GM18858 (cell line): ENCODE results near the gene CHADL.
A peak's percentile ranks its signal among the peaks of the same experiment; 100 is the strongest.
"Not testable (repeated sequence)": the region's sequence is repeated elsewhere in the genome, so short reads cannot be mapped to it uniquely, and the experiment has no call there.

Experiments used
- ATAC-seq: cut with Tn5 transposase; IDR thresholded peaks from one replicate; pipeline ENCODE4 v1.9.1; 2021; ENCODE audit not compliant: unreplicated experiment

CHADL gene

GRCh38 chr22:41240377-41241132 lies at the start of gene CHADL:
CHADL (minus strand) TSS chr22:41240931; CDS start chr22:41240881, 50 bp downstream.
- no peak for ATAC-seq

- ATAC-seq, result no peak
Measured at GRCh38 chr22:41289671-41290070, 48.9 kb upstream of the CHADL start.

GRCh38 chr22:41288245-41288946 lies 47.7 kb upstream of the CHADL start:
- ATAC-seq, result no peak

DNA sequence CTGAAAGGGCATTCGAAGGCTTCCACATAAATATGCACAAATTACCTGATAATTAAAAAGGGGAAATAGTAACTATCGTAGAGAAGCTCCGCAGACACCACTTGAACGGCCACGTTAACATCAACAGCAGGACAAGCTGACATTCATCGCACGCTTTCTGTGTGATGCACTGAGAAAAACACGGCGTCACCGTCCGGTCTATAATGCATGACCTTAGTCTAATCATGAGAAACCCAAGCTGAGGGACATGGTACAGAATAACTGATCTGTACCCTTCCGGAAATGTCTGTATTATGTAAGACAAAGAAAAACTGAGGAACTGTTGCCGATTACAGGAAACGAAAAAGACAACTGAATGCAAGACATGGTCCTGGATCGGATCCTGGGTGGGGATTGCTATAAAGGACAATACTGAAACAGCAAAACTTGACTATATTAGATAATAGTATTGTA lies 45.9 kb upstream of the CHADL start:
- ATAC-seq, result peak; percentile 23

- ATAC-seq, result peak; percentile 87
Measured at GRCh38 chr22:41285820-41286638, 45.3 kb upstream of the CHADL start, which contains the start of gene RANGAP1. RANGAP1 (minus strand) TSS chr22:41286187; CDS start chr22:41281044, 5,143 bp downstream.

GRCh38 chr22:41285441-41285819 lies 44.7 kb upstream of the CHADL start:
- peak; percentile 14 for ATAC-seq

GRCh38 chr22:41284465-41284864 lies 43.7 kb upstream of the CHADL start:
- ATAC-seq, result no peak

DNA sequence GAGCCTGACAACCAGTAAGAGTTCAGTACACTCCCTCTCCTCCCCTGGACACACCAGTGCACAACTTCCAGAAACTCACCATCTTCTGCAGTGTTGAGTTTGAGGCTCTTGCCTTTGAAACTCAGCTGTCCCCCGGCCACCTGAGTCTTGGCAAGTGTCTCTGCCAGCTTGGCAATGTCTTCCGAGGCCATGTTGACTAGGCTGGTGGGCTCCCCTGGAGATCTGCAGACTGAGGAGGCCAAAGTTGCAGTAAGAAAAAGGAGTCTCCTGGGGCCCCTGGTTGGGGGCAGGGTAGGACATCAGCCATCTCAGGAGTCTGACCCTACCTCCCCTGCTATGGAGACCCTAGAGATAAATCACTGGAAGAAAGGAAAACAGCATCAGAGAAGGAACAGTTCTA lies 40.1 kb upstream of the CHADL start:
- ATAC-seq, result no peak

GRCh38 chr22:41280065-41280464 lies 39.3 kb upstream of the CHADL start:
- ATAC-seq, result no peak

DNA sequence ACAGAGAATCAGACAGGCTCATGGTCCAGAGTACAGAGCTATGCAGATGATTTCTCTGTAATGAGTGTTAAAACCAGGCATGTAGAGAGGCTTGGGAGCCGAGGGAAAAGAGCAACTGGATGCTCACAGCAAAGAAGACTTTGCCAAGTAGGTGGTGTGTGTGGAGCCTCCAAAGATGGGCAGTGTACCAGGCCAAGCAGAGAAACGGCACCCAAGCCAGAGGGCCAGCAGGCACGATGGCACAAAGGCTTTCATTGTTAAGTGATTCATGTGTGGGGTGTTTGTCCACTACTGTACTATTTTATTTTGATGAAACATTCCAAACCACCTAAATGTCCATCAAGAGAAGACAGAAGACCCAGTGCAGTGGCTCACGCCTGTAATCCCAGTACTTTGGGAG lies 34.1 kb upstream of the CHADL start:
- ATAC-seq, result no peak

DNA sequence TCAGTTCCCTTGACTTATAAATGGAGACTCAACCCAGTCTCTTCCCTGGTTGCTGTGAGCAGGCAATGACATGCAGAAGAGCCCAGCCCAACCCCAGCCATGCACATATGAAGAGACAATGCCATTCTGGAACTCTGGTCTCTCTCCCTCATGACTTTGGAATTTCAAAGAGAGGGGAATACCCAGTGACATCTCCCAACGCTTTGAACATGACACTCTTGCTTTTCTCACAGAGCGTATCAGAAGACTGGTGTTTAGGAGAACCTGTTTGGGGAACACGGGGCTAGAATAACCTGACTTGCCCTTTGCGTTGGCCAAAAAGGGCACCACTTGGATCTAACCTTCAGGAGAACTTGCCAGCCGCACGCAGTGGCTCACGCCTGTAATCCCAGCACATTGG lies 32.4 kb upstream of the CHADL start:
- ATAC-seq, result no peak

- no peak for ATAC-seq
Measured at GRCh38 chr22:41271787-41272186, 31.1 kb upstream of the CHADL start.

DNA sequence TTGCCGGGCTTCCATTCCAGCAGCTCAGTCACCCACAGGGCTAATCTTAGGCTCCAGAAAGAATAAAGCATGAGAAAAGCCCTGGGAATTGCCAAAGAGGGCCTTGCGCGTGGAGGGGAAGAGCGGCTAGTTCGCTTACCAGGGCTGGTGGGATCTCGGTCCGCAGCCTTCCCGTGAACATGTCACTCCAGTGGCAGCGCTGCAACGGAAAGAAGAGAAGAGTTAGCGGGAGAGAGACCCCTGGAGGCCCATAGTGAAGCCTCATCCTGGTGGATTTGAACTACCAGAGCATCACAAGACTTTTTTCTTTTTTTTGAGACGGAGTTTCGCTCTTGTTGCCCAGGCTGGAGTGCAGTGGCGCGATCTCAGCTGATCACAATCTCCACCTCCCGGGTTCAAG lies 27.2 kb upstream of the CHADL start:
- no peak for ATAC-seq

DNA sequence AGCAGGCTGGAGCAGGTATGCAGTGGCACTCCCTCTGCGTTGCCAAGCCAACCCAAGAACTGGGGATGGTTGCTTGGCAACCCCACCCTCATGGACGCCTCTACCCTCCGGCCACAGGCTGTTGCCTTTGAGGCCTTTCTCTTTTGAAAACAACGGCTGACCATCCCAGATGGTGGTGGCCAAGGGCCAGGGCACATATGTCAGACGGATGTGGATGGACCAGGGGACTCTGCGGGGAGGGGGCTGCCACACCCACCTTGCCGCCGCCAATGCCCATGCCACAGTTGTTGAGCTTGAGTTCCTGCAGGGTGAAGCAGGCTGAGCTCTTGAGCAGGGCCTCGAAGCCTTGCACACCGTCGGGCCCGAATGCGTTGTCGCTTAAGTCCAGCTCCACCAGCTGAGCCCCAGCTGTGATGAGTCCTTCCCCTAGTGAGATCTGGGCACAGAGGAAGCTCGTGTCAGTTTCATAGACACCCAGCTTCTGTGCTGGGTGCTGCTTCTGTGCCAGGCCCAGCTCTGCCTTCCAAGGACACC lies 23.7 kb upstream of the CHADL start:
- no peak for ATAC-seq

DNA sequence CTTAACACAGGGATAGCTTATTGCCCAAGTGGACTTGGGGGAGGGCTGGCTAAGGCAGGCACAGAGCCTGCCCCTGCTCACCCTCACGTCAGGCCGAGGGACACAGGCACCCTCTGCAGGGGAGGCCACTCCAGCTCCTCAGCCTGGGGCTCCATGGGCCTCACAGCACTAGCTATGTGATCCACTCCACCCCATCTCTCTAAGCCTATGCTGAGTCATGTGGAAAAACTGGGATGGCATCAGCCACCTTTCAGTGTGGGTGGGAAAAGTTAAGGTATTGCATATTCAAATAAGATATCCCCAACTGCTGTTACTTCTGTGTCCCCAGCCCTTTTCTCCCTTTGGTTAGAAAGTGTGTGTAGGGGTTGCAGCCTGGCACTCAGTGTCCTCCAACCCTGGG lies 23.0 kb upstream of the CHADL start:
- no peak for ATAC-seq

DNA sequence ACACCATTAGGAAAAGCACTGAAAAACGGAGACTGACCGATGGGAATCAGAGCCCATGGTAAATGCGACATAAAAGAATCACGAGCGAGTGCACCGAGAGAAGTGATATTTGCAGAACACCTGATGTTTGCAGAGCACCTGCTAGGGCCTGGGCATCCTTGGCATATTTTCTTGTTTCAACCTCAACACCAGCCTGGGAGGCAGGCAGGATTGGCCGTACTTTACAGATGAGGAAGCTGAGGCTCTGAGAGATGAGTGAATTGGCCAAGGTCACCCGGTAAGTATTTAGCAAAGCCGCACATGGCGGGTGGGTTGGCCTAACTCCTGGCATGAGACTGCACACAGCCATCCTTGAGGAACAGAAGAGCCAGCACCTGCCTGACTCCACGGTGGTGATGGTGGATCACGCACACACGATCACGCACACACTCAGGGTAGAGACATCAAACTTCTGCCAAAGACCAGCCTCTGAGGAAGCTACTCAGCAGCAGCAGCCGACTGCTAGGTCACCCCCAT lies 21.6 kb upstream of the CHADL start:
- no peak for ATAC-seq

DNA sequence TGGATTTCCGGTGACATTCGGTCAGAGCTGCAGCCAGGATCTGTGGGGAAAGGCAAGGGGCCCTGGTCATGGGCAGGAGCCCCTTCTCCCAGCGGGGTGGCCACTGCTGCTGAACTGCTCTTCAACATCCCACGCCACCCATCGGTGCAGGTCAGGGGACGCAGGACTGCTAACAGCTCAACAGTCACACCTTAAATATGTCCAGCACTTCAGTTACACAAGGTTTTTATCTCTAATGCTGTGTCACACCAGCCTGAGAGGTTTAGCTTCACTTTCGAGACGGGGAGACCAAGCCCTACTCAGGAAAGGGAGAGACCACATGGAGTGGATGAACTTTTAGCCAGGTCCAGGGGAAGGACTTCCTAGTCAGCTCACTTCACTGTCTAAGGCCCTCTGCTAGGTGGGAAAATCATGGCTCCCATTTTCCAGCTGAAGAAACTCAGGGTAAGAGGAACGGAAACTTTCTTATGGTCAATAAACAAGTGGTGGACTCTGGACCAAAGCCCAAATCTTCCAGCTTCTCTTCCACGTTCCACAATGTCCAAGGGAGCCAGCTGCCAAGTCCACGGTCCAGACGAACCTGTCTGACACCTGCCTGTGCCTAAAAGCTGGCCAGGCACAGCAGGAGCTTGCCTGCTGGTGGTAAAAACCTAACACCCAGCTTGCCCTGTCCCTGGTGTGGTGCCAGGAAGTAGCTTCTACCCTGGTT lies 21.0 kb upstream of the CHADL start:
- no peak for ATAC-seq

DNA sequence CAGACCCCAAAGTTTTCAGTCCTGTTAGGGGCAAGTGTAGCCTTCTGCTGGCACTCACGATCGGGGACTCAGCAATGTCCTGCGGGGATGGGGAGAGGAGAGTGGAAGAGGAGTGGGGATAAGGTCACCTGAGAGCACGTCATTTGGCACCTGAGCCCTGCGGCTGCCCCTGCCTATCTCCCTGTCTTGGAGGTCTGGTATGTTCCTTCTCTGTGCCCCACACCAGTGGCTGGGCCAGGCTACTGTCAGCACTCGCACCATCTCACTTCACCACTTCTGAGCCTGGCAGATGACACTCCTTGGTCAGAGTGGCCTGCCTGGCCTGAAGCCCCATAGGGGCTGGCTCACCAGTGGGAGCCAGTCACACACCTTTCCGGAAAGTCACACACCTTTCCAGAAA lies 20.1 kb upstream of the CHADL start:
- no peak for ATAC-seq

DNA sequence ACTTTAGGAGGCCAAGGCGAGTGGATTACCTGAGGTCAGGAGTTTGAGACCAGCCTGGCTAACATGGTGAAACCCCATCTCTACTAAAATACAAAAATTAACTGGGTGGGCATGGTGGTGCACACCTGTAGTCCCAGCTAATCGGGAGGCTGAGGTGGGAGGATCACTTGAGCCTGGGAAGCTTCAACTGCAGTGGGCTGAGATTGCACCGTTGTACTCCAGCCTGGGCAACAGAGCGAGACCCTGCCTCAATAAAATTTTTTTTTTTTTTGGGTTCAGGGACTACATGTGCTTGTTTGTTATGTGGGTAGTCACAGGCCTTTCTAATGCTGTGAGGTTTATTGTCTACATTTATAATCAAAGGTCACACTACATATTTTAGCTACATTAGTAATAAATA lies 19.0 kb upstream of the CHADL start:
- ATAC-seq, result not testable (repeated sequence)

DNA sequence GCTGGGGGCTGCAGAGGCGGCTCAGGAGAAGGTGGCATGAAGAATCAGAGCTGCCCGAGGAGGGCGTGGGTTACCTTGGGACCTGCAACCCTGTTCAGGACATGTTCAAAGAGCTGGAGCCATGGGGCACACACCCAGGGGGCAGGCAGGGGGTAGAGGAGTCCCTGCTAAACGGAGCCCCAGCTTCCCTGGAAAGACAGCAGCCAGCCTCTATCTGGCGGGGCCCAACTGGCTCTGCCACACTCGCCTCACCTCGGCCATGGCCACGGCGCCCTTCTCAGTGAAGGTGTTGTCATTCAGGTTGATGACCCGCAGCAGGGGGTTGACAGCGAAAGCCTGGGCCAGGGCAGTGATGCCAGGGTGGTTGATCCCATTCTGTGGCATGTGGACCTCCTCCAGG lies 17.0 kb upstream of the CHADL start:
- ATAC-seq, result no peak
